Measurements from ENCODE around the gene ZXDC. TPM values are rescaled to one million over a fixed set of nuclear protein-coding genes. Genes with fewer than 3 reads are reported as not detected.

Gene ZXDC
- total RNA-seq, 1 donor from 2014 or later: 45.4 TPM

GRCh38 chr3:126449621-126450051 lies 26.1 kb downstream of the ZXDC start:
- H3K27ac Mint-ChIP-seq: no peak overlapping the region

GRCh38 chr3:126448893-126449180 lies 26.9 kb downstream of the ZXDC start:
- intact Hi-C loops (cut with micrococcal nuclease): no loop called here
- Mint-ChIP-seq H3K4me3 (no peak overlapping the region), H3K27ac (no peak overlapping the region), H3K27me3 (no peaks in the 10 kb centered on the region), H3K36me3 (ENCODE audit: low read depth) (peaks cover 67% of the 10 kb centered on the region), H3K9me3 (no peaks in the 10 kb centered on the region), H3K4me1 (no peaks in the 10 kb centered on the region)
- DNase-seq (no peak), ATAC-seq (ENCODE audit: low read depth) (no peak)
- no peak for TF ChIP-seq CTCF (IDR thresholded peaks at IDR 0.05)
- ChIA-PET CTCF (no interaction called here), POLR2A (no interaction called here)

More at GRCh38 chr3:126449621-126450051, 26.1 kb downstream of the ZXDC start:
- Mint-ChIP-seq H3K4me1 (no peaks in the 10 kb centered on the region), H3K36me3 (ENCODE audit: low read depth) (peaks cover 71% of the 10 kb centered on the region), H3K9me3 (no peaks in the 10 kb centered on the region), H3K4me3 (no peak overlapping the region), H3K27me3 (no peaks in the 10 kb centered on the region)
- intact Hi-C loops (cut with micrococcal nuclease): no loop called here
- DNase-seq (no peak), ATAC-seq (ENCODE audit: low read depth) (no peak)
- POLR2A ChIA-PET: no interaction called here
- CTCF ChIA-PET: no interaction called here
- TF ChIP-seq CTCF (IDR thresholded peaks at IDR 0.05): no peak

- no peak for ATAC-seq (ENCODE audit: low read depth)
- Mint-ChIP-seq H3K9me3 (no peaks in the 10 kb centered on the region), H3K27ac (no peak overlapping the region), H3K36me3 (ENCODE audit: low read depth) (peaks cover 68% of the 10 kb centered on the region), H3K4me3 (no peak overlapping the region), H3K4me1 (no peaks in the 10 kb centered on the region), H3K27me3 (no peaks in the 10 kb centered on the region)
- POLR2A ChIA-PET: no interaction called here
- CTCF ChIA-PET: no interaction called here
- DNase-seq: no peak
- intact Hi-C loops (cut with micrococcal nuclease): no loop called here
- no peak for TF ChIP-seq CTCF (IDR thresholded peaks at IDR 0.05)
Measured at GRCh38 chr3:126448136-126448892, 27.4 kb downstream of the ZXDC start.

GRCh38 chr3:126447456-126448106 lies 28.1 kb downstream of the ZXDC start:
- no peak for TF ChIP-seq CTCF (IDR thresholded peaks at IDR 0.05)
- Mint-ChIP-seq H3K27me3 (no peaks in the 10 kb centered on the region), H3K4me3 (no peak overlapping the region), H3K9me3 (no peaks in the 10 kb centered on the region), H3K27ac (no peak overlapping the region), H3K4me1 (no peaks in the 10 kb centered on the region), H3K36me3 (ENCODE audit: low read depth) (peaks cover 71% of the 10 kb centered on the region)
- ChIA-PET POLR2A (no interaction called here), CTCF (no interaction called here)
- intact Hi-C loops (cut with micrococcal nuclease): no loop called here
- ATAC-seq (ENCODE audit: low read depth) (no peak), DNase-seq (no peak)

- Mint-ChIP-seq H3K36me3 (ENCODE audit: low read depth) (peaks cover 69% of the 10 kb centered on the region), H3K4me1 (no peaks in the 10 kb centered on the region), H3K9me3 (no peaks in the 10 kb centered on the region), H3K27me3 (no peaks in the 10 kb centered on the region), H3K27ac (no peak overlapping the region), H3K4me3 (no peak overlapping the region)
- intact Hi-C loops (cut with micrococcal nuclease): no loop called here
- ATAC-seq (ENCODE audit: low read depth) (no peak), DNase-seq (no peak)
- ChIA-PET CTCF (no interaction called here), POLR2A (no interaction called here)
- TF ChIP-seq CTCF (IDR thresholded peaks at IDR 0.05): no peak
Measured at GRCh38 chr3:126446791-126447190, 28.9 kb downstream of the ZXDC start.

Measured in activated B cell treated with CpG ODN at 0.5 μM for 24 hours (primary cell).